ENCODE results near the gene ALAS1. TPM values are rescaled to one million over a fixed set of nuclear protein-coding genes. Genes with fewer than 3 reads are reported as not detected.

Gene ALAS1
- total RNA-seq, 1 experiment from 2014 or later: 37.4 TPM

GRCh38 chr3:52249683-52250082, 51.7 kb downstream of the ALAS1 start:
- no peak for DNase-seq (ENCODE audit: low spot score)

- DNase-seq (ENCODE audit: low spot score): no peak
Measured at GRCh38 chr3:52250122-52250521, 52.2 kb downstream of the ALAS1 start.

- DNase-seq (ENCODE audit: low spot score): no peak
Measured at GRCh38 chr3:52253314-52254304, 55.6 kb downstream of the ALAS1 start.

GRCh38 chr3:52254608-52255007, 56.6 kb downstream of the ALAS1 start:
- DNase-seq (ENCODE audit: low spot score): no peak

- DNase-seq (ENCODE audit: low spot score): no peak
Measured at GRCh38 chr3:52256159-52256558, 58.2 kb downstream of the ALAS1 start.

GRCh38 chr3:52256622-52257021, 58.7 kb downstream of the ALAS1 start:
- no peak for DNase-seq (ENCODE audit: low spot score)

GRCh38 chr3:52257911-52258310, 60.0 kb downstream of the ALAS1 start:
- DNase-seq (ENCODE audit: low spot score): no peak

- no peak for DNase-seq (ENCODE audit: low spot score)
Measured at GRCh38 chr3:52259035-52259434, 61.1 kb downstream of the ALAS1 start.

- no peak for DNase-seq (ENCODE audit: low spot score)
Measured at GRCh38 chr3:52259448-52259847, 61.5 kb downstream of the ALAS1 start.

- no peak for DNase-seq (ENCODE audit: low spot score)
Measured at GRCh38 chr3:52262447-52262846, 64.5 kb downstream of the ALAS1 start.

Other genes starting within 250 kb of the ALAS1 start
- gene GPR62, start 242.8 kb upstream of the ALAS1 start, total RNA-seq (2014; rRNA removed; shearing (Covaris generic)): not detected in 2 replicates
- gene PCBP4, start 230.7 kb upstream of the ALAS1 start, total RNA-seq (2014; rRNA removed; shearing (Covaris generic)): 27.0 and 31.0 TPM in 2 replicates
- 3.2 and 12.5 TPM in 2 replicates for gene ABHD14B, start 224.1 kb upstream of the ALAS1 start, total RNA-seq (2014; rRNA removed; shearing (Covaris generic))
- gene ABHD14A, start 223.1 kb upstream of the ALAS1 start, total RNA-seq (2014; rRNA removed; shearing (Covaris generic)): 8.0 and 13.9 TPM in 2 replicates
- gene ACY1, start 214.6 kb upstream of the ALAS1 start, total RNA-seq (2014; rRNA removed; shearing (Covaris generic)): 35.6 and 41.7 TPM in 2 replicates
- gene RPL29, start 202.3 kb upstream of the ALAS1 start, total RNA-seq (2014; rRNA removed; shearing (Covaris generic)): 1,303 and 1,313 TPM in 2 replicates
- 4.3 and 6.2 TPM in 2 replicates for gene DUSP7, start 141.6 kb upstream of the ALAS1 start, total RNA-seq (2014; rRNA removed; shearing (Covaris generic))
- 5.9 and 8.1 TPM in 2 replicates for gene POC1A, start 43.7 kb upstream of the ALAS1 start, total RNA-seq (2014; rRNA removed; shearing (Covaris generic))
- not detected in 2 replicates for gene TLR9, start 27.5 kb downstream of the ALAS1 start, total RNA-seq (2014; rRNA removed; shearing (Covaris generic))
- 67.0 and 78.4 TPM in 2 replicates for gene TWF2, start 41.0 kb downstream of the ALAS1 start, total RNA-seq (2014; rRNA removed; shearing (Covaris generic))
- gene PPM1M, start 47.6 kb downstream of the ALAS1 start, total RNA-seq (2014; rRNA removed; shearing (Covaris generic)): 4.4 and 5.6 TPM in 2 replicates
- gene WDR82, start 80.5 kb downstream of the ALAS1 start, total RNA-seq (2014; rRNA removed; shearing (Covaris generic)): 29.0 and 33.7 TPM in 2 replicates
- 2.4 and 8.3 TPM in 2 replicates for gene GLYCTK, start 89.7 kb downstream of the ALAS1 start, total RNA-seq (2014; rRNA removed; shearing (Covaris generic))
- gene DNAH1, start 118.2 kb downstream of the ALAS1 start, total RNA-seq (2014; rRNA removed; shearing (Covaris generic)): 0.60 TPM in 2 replicates
- 31.3 and 39.9 TPM in 2 replicates for gene BAP1, start 211.8 kb downstream of the ALAS1 start, total RNA-seq (2014; rRNA removed; shearing (Covaris generic))
- 3.3 and 3.4 TPM in 2 replicates for gene PHF7, start 212.5 kb downstream of the ALAS1 start, total RNA-seq (2014; rRNA removed; shearing (Covaris generic))
- gene SEMA3G, start 246.9 kb downstream of the ALAS1 start, total RNA-seq (2014; rRNA removed; shearing (Covaris generic)): 0.29 TPM in 1 of 2 replicates, not detected in the other